ENCODE results near the gene ZNF710. TPM values are rescaled to one million over a fixed set of nuclear protein-coding genes. Genes with fewer than 3 reads are reported as not detected.

The ZNF710 gene
- total RNA-seq, 3 donors from 2014 or later = 30.9 to 42.7 (median 40.2) TPM

- ATAC-seq = no peak
- no peak for DNase-seq
- H3K36me3 ChIP-seq (ENCODE audit: low read depth) = no peaks in the 10 kb centered on the region
- TF ChIP-seq, protein P1, sequence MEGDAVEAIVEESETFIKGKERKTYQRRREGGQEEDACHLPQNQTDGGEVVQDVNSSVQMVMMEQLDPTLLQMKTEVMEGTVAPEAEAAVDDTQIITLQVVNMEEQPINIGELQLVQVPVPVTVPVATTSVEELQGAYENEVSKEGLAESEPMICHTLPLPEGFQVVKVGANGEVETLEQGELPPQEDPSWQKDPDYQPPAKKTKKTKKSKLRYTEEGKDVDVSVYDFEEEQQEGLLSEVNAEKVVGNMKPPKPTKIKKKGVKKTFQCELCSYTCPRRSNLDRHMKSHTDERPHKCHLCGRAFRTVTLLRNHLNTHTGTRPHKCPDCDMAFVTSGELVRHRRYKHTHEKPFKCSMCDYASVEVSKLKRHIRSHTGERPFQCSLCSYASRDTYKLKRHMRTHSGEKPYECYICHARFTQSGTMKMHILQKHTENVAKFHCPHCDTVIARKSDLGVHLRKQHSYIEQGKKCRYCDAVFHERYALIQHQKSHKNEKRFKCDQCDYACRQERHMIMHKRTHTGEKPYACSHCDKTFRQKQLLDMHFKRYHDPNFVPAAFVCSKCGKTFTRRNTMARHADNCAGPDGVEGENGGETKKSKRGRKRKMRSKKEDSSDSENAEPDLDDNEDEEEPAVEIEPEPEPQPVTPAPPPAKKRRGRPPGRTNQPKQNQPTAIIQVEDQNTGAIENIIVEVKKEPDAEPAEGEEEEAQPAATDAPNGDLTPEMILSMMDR (IDR thresholded peaks at IDR 0.05) = no peak
- no peak overlapping the region for H3K4me3 ChIP-seq
- H3K9me3 ChIP-seq = no peaks in the 10 kb centered on the region
- intact Hi-C loops (cut with DNase I, micrococcal nuclease) = loop anchor here (10.0 kb wide), 2 partner anchors 168 to 178 kb away; partner anchors contain the start of gene AP3S2 (in 1 of the 2)
- no peaks in the 10 kb centered on the region for H3K4me1 ChIP-seq (ENCODE audit: low read depth)
Measured at GRCh38 chr15:90072978-90073640, 72.0 kb downstream of the ZNF710 start.

- H3K4me3 ChIP-seq = no peak overlapping the region
- intact Hi-C loops (cut with DNase I, micrococcal nuclease) = loop anchor here (10.0 kb wide), 2 partner anchors 169 to 179 kb away; partner anchors contain the start of gene AP3S2 (in 1 of the 2)
- H3K9me3 ChIP-seq = no peaks in the 10 kb centered on the region
- ATAC-seq (no peak), DNase-seq (no peak)
- TF ChIP-seq, protein P1 (IDR thresholded peaks at IDR 0.05) = no peak
- H3K36me3 ChIP-seq (ENCODE audit: low read depth) = no peaks in the 10 kb centered on the region
- H3K4me1 ChIP-seq (ENCODE audit: low read depth) = no peaks in the 10 kb centered on the region
Measured at GRCh38 chr15:90074023-90074422, 72.9 kb downstream of the ZNF710 start.

DNA sequence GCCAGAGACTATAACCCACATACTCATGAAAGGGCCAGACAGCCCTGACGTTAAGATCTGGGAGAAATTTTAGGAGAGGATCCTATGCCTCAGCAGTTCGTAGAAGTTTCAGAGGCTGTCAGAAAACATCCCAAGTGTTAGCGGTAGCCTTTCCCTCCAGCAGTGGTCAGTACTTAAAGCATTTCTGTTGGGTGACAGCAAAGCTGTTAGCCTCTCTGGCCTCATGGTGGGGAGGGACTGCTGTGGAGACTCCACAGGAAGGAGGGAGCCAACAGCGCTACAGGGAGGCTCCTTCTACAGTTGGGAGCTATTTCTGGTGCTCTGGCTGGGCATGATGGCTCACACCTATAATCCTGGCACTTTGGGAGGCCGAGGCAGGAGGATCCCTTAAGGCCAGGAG is 73.8 kb downstream of the ZNF710 start:
- ATAC-seq = no peak
- Histone ChIP-seq H3K4me3 (no peak overlapping the region), H3K4me1 (ENCODE audit: low read depth) (no peaks in the 10 kb centered on the region), H3K36me3 (ENCODE audit: low read depth) (peaks cover 2% of the 10 kb centered on the region), H3K9me3 (no peaks in the 10 kb centered on the region)
- TF ChIP-seq, protein P1 (IDR thresholded peaks at IDR 0.05) = no peak
- DNase-seq = no peak
- intact Hi-C loops (cut with DNase I, micrococcal nuclease) = loop anchor here (10.0 kb wide), 2 partner anchors 170 to 180 kb away; partner anchors contain the start of gene AP3S2 (in 1 of the 2)

GRCh38 chr15:90075420-90076289 is 74.5 kb downstream of the ZNF710 start:
- intact Hi-C loops (cut with DNase I, micrococcal nuclease) = loop anchor here (10.0 kb wide), 2 partner anchors 171 to 181 kb away; partner anchors contain the start of gene AP3S2 (in 1 of the 2)
- peak; percentile 14 for ATAC-seq
- TF ChIP-seq, protein P1 (IDR thresholded peaks at IDR 0.05) = no peak
- no peaks in the 10 kb centered on the region for H3K9me3 ChIP-seq
- no peak overlapping the region for H3K4me3 ChIP-seq
- DNase-seq = no peak
- peaks cover 6% of the 10 kb centered on the region for H3K36me3 ChIP-seq (ENCODE audit: low read depth)
- H3K4me1 ChIP-seq (ENCODE audit: low read depth) = no peaks in the 10 kb centered on the region

- Histone ChIP-seq H3K36me3 (ENCODE audit: low read depth) (peaks cover 6% of the 10 kb centered on the region), H3K4me3 (no peak overlapping the region), H3K4me1 (ENCODE audit: low read depth) (no peaks in the 10 kb centered on the region), H3K9me3 (no peaks in the 10 kb centered on the region)
- ATAC-seq = no peak
- intact Hi-C loops (cut with DNase I, micrococcal nuclease) = loop anchor here (10.0 kb wide), 2 partner anchors 172 to 182 kb away; partner anchors contain the start of gene AP3S2 (in 1 of the 2)
- no peak for DNase-seq
- TF ChIP-seq, protein P1 (IDR thresholded peaks at IDR 0.05) = no peak
Measured at GRCh38 chr15:90076716-90077115, 75.6 kb downstream of the ZNF710 start.
